ENCODE results near the gene COBLL1. TPM values are rescaled to one million over a fixed set of nuclear protein-coding genes. Genes with fewer than 3 reads are reported as not detected.

The COBLL1 gene
- polyA plus RNA-seq, 5 donors = 14.6 to 26.4 (median 22.3) TPM

- DNase-seq = no peak
These were observed 18.5 kb downstream of the COBLL1 start for GRCh38 chr2:164823126-164823525.

- DNase-seq = no peak
These were observed 20.3 kb downstream of the COBLL1 start for GRCh38 chr2:164821338-164821737.

- no peak for DNase-seq
These were observed 23.2 kb downstream of the COBLL1 start for GRCh38 chr2:164818149-164819136.

GRCh38 chr2:164816900-164817299 is 24.7 kb downstream of the COBLL1 start:
- no peak for DNase-seq

- DNase-seq = no peak
These were observed 25.6 kb downstream of the COBLL1 start for GRCh38 chr2:164816046-164816445.

- DNase-seq = no peak
These were observed 26.4 kb downstream of the COBLL1 start for GRCh38 chr2:164815071-164815793.

GRCh38 chr2:164813535-164813934 is 28.1 kb downstream of the COBLL1 start:
- DNase-seq = no peak

- no peak for DNase-seq
These were observed 29.2 kb downstream of the COBLL1 start for GRCh38 chr2:164812378-164812777.

GRCh38 chr2:164811819-164812218 is 29.8 kb downstream of the COBLL1 start:
- no peak for DNase-seq

GRCh38 chr2:164810843-164811242 is 30.8 kb downstream of the COBLL1 start:
- DNase-seq = no peak

GRCh38 chr2:164808776-164809175 is 32.8 kb downstream of the COBLL1 start:
- no peak for DNase-seq

GRCh38 chr2:164803776-164804466 is 37.7 kb downstream of the COBLL1 start:
- no peak for DNase-seq

- DNase-seq = no peak
These were observed 39.4 kb downstream of the COBLL1 start for GRCh38 chr2:164802095-164802707.

GRCh38 chr2:164800572-164800971 is 41.1 kb downstream of the COBLL1 start:
- no peak for DNase-seq

GRCh38 chr2:164797627-164798026 is 44.0 kb downstream of the COBLL1 start:
- DNase-seq = no peak

GRCh38 chr2:164796999-164797398 is 44.6 kb downstream of the COBLL1 start:
- DNase-seq = no peak

- no peak for DNase-seq
These were observed 47.0 kb downstream of the COBLL1 start for GRCh38 chr2:164794432-164795231.

- DNase-seq = no peak
These were observed 47.6 kb downstream of the COBLL1 start for GRCh38 chr2:164794016-164794415.

- no peak for DNase-seq
These were observed 48.1 kb downstream of the COBLL1 start for GRCh38 chr2:164793529-164793928.

GRCh38 chr2:164792316-164793170 is 49.1 kb downstream of the COBLL1 start:
- DNase-seq = no peak

Measured in right lung (tissue), 5 donors.